Stomach (tissue), 19 donors: ENCODE results near the gene IFT22. TPM values are rescaled to one million over a fixed set of nuclear protein-coding genes. Genes with fewer than 3 reads are reported as not detected.

Experiments
- DNase-seq, 2 donors: peaks; one replicate each; pipeline versions ENCODE4 v3.0.0 to v3.0.0-alpha.2; 2013 to 2019
- H3K27ac ChIP-seq, 5 donors: fragments of 200-600 bp in 4 of 5; sonication (generic) in 4 of 5; one replicate each; pipeline ENCODE4 v1.5.1; 2013 to 2019; ENCODE audit warnings: mild to moderate bottlenecking in 1 of 5, moderate library complexity in 1 of 5
- H3K27me3 ChIP-seq, 3 donors: fragments of 200-600 bp; sonication (generic); one replicate each; pipeline ENCODE4 v1.5.1; 2017 to 2019; ENCODE audit warnings: mixed run types in 1 of 3
- H3K36me3 ChIP-seq, 4 donors: fragments of 200-600 bp; sonication (generic); 1 replicate in 3 of 4; 2 replicates in 1 of 4; pipeline ENCODE4 v1.5.1; 2016 to 2019
- H3K4me1 ChIP-seq, 4 donors: fragments of 200-600 bp; sonication (generic); one replicate each; pipeline ENCODE4 v1.5.1; 2016 to 2019
- H3K4me3 ChIP-seq, 4 donors: fragments of 200-600 bp; sonication (generic) in 3 of 4; one replicate each; pipeline ENCODE4 v1.5.1; 2016 to 2019; ENCODE audit warnings: mild to moderate bottlenecking in 1 of 4
- H3K9me3 ChIP-seq, 4 donors: fragments of 200-600 bp; sonication (generic); one replicate each; pipeline ENCODE4 v1.5.1; 2016 to 2019
- CTCF ChIP-seq, 7 experiments: fragments of 450-650 bp in 4 of 7; fragments of 200-600 bp in 3 of 7; sonication (generic) in 3 of 7; IDR thresholded peaks; one replicate each; pipeline ENCODE4 v1.5.1; 2016 to 2019; ENCODE audit warnings: antibody characterized with exemption in 7 of 7, control low read depth in 2 of 7, mild to moderate bottlenecking in 1 of 7
- EP300 ChIP-seq: sonication (generic); formaldehyde crosslinking; IDR thresholded peaks from one replicate; pipeline ENCODE4 v1.6.1; 2017; ENCODE audit warnings: antibody characterized with exemption
- POLR2A ChIP-seq, 4 donors: fragments of 450-650 bp; IDR thresholded peaks; one replicate each; pipeline ENCODE4 v1.6.1; 2016; ENCODE audit warnings: antibody characterized with exemption in 4 of 4, control low read depth in 2 of 4, mild to moderate bottlenecking in 1 of 4, moderate library complexity in 1 of 4
- POLR2AphosphoS5 ChIP-seq, 3 donors: sonication (generic); formaldehyde crosslinking; IDR thresholded peaks; one replicate each; pipeline ENCODE4 v1.6.1; 2016; ENCODE audit warnings: antibody characterized with exemption in 3 of 3
- WGBS, 5 donors: extraction: QIAGEN DNeasy Blood & Tissue Kit in 3 of 5; methylation state at CpG; one replicate each; pipeline versions ENCODE4 v1.1.5 to v1.1.7; 2013 to 2018; 5-methylcytosine and 5-hydroxymethylcytosine counted together
- intact Hi-C: fragments of 100-400 bp; cut with DNase I; formaldehyde crosslinking; loops from one replicate; pipeline ENCODE4 v1.15.1; 2023; ENCODE audit warnings: low total_unique reads
- long read RNA-seq, 10 donors: transcript quantifications; one replicate each; lab custom pipeline, GENCODE V29; 2026
- polyA plus RNA-seq, 3 donors: library from polyadenylated mRNA; stranded (reverse); fragments of 200-250 nt; gene quantifications; one replicate each; pipeline ENCODE4 v1.2.3, GENCODE V29; 2013
- total RNA-seq, 5 donors: library from RNA; depleted of rRNA; stranded (reverse); fragments of >200 nt; gene quantifications; one replicate each; pipeline versions ENCODE4 v1.1.0 to v1.2.3, GENCODE V29; 2014 to 2016
- donor health status: healthy with polysubstance abuse.
- donor health status: Bipolar disorder and iron deficiency.
- donor health status: healthy.

The IFT22 gene
- 10 to 100 TPM in 4 of 5 donors, 1 to 10 TPM in 1; 4.6 to 36.4 (median 13.4) TPM for total RNA-seq
- 10 to 100 TPM; 20.5 to 31.2 (median 22.6) TPM for polyA plus RNA-seq
- long read RNA-seq, donor 1, partial matches to known transcripts = 0 of 7 reads
- long read RNA-seq, donor 1, other reads (novel, unspliced or antisense) = 0 of 7 reads
- long read RNA-seq, donor 2, partial matches to known transcripts = 0 of 12 reads
- long read RNA-seq, donor 2, other reads (novel, unspliced or antisense) = 0 of 12 reads
- long read RNA-seq, donor 3, partial matches to known transcripts = 0 of 5 reads
- long read RNA-seq, donor 3, other reads (novel, unspliced or antisense) = 0 of 5 reads
- long read RNA-seq, donor 4, partial matches to known transcripts = 0 of 2 reads
- long read RNA-seq, donor 4, other reads (novel, unspliced or antisense) = 0 of 2 reads
- long read RNA-seq, donor 5, transcript IFT22-201 (5 exons, 1,130 nt) = major isoform, 7 of 7 reads
- long read RNA-seq, donor 5, partial matches to known transcripts = 0 of 7 reads
- long read RNA-seq, donor 5, other reads (novel, unspliced or antisense) = 0 of 7 reads
- long read RNA-seq, donor 6, transcript IFT22-201 (5 exons, 1,130 nt) = major isoform, 11 of 18 reads
- long read RNA-seq, donor 6, partial matches to known transcripts = 0 of 18 reads
- long read RNA-seq, donor 6, other reads (novel, unspliced or antisense) = 0 of 18 reads
- long read RNA-seq, donor 7, transcript IFT22-201 (5 exons, 1,130 nt) = major isoform, 5 of 7 reads
- long read RNA-seq, donor 7, partial matches to known transcripts = 0 of 7 reads
- long read RNA-seq, donor 7, other reads (novel, unspliced or antisense) = 0 of 7 reads
- long read RNA-seq, donor 8, transcript IFT22-201 (5 exons, 1,130 nt) = major isoform, 5 of 8 reads
- long read RNA-seq, donor 8, partial matches to known transcripts = 0 of 8 reads
- long read RNA-seq, donor 8, other reads (novel, unspliced or antisense) = 0 of 8 reads
- long read RNA-seq, donor 9, transcript IFT22-201 (5 exons, 1,130 nt) = major isoform, 9 of 11 reads
- long read RNA-seq, donor 9, partial matches to known transcripts = 0 of 11 reads
- long read RNA-seq, donor 9, other reads (novel, unspliced or antisense) = 0 of 11 reads
- long read RNA-seq, donor 10, partial matches to known transcripts = 0 of 2 reads
- long read RNA-seq, donor 10, other reads (novel, unspliced or antisense) = 0 of 2 reads

GRCh38 chr7:101321491-101322401 is at the start of gene IFT22:
Gene IFT22 (minus strand): TSS chr7:101321812. CDS start chr7:101321709, 103 bp downstream.
- Histone ChIP-seq H3K27ac (peak within 1 kb of the TSS; percentile 75 to 86 (median 85)), H3K9me3 (no peaks in the 10 kb centered on the region)
- TF ChIP-seq EP300 (no peak), CTCF (IDR thresholded peaks at IDR 0.05) (peak in 1 of 7 experiments; percentile 13), POLR2AphosphoS5 (IDR thresholded peaks at IDR 0.05) (peak in 2 of 3 donors; percentile 11 to 37)

GRCh38 chr7:101370836-101371235 is 49.2 kb upstream of the IFT22 start:
- DNase-seq = no peak
- Histone ChIP-seq H3K36me3 (no peaks in the 10 kb centered on the region), H3K27me3 (peaks cover 0 to 89% (median 0%) of the 10 kb centered on the region in 3 donors), H3K9me3 (no peaks in the 10 kb centered on the region), H3K27ac (no peak overlapping the region), H3K4me1 (no peaks in the 10 kb centered on the region), H3K4me3 (no peak overlapping the region)
- 30 to 66% (median 37%) methylated on average over 5 of the region's 5 CpGs for WGBS, 5 donors
- TF ChIP-seq CTCF (IDR thresholded peaks at IDR 0.05) (no peak), POLR2AphosphoS5 (IDR thresholded peaks at IDR 0.05) (no peak), EP300 (no peak), POLR2A (IDR thresholded peaks at IDR 0.05) (no peak)
- intact Hi-C loops = no loop called here

More at GRCh38 chr7:101321491-101322401, at the start of gene IFT22:
- peak; percentile 92 to 98 for DNase-seq
- H3K36me3 ChIP-seq = peaks cover 6 to 23% (median 19%) of the 10 kb centered on the region in 4 donors
- H3K4me3 ChIP-seq = peak within 1 kb of the TSS; percentile 80 to 94 (median 88)
- peaks cover 0 to 8% (median 0%) of the 10 kb centered on the region in 3 donors for H3K27me3 ChIP-seq
- peaks cover 6 to 18% (median 15%) of the 10 kb centered on the region in 4 donors for H3K4me1 ChIP-seq
- intact Hi-C loops = no loop called here
- WGBS, 5 donors = 1 to 3% (median 1%) methylated on average over 40 to 69 of the region's 69 CpGs

- no peak overlapping the region for H3K4me3 ChIP-seq
- DNase-seq = no peak
- peaks cover 0 to 92% (median 9%) of the 10 kb centered on the region in 3 donors for H3K27me3 ChIP-seq
- H3K36me3 ChIP-seq = no peaks in the 10 kb centered on the region
- peaks cover 3 to 9% (median 8%) of the 10 kb centered on the region in 4 donors for H3K4me1 ChIP-seq
- H3K27ac ChIP-seq = no peak overlapping the region
- 68 to 79% (median 71%) methylated on average over 8 of the region's 8 CpGs for whole genome bisulfite sequencing, 5 donors
- TF ChIP-seq POLR2A (IDR thresholded peaks at IDR 0.05) (no peak), EP300 (no peak), CTCF (IDR thresholded peaks at IDR 0.05) (no peak), POLR2AphosphoS5 (IDR thresholded peaks at IDR 0.05) (no peak)
- intact Hi-C loops = no loop called here
- H3K9me3 ChIP-seq = no peaks in the 10 kb centered on the region
Measured at GRCh38 chr7:101368422-101369165, 47.0 kb upstream of the IFT22 start.
